Neural cell (in vitro differentiated cells): ENCODE data around the gene IL15. TPM values are rescaled to one million over a fixed set of nuclear protein-coding genes. Genes with fewer than 3 reads are reported as not detected.

Experiments
- H2AFZ ChIP-seq: fragments of 200-600, 300-800 bp; sonication (generic), shearing (Covaris generic); 2 replicates; pipeline ENCODE4 v1.6.0; 2014; ENCODE audit warnings: low read depth, mild to moderate bottlenecking, antibody characterized with exemption, low read length, moderate library complexity
- H3F3A ChIP-seq: fragments of 200-600 bp; shearing (Covaris generic); 2 replicates; pipeline ENCODE4 v1.6.1; 2016; ENCODE audit warnings: mild to moderate bottlenecking, moderate library complexity, mixed read lengths, antibody characterized with exemption, low read length; ENCODE audit not compliant: insufficient read depth, poor library complexity, severe bottlenecking
- H3K27ac ChIP-seq: fragments of 200-600, 300-800 bp; sonication (generic), shearing (Covaris generic); 2 replicates; pipeline ENCODE4 v1.5.1; 2014; ENCODE audit warnings: mild to moderate bottlenecking, low read length, moderate library complexity
- H3K27me3 ChIP-seq: fragments of 300-800, 200-600 bp; sonication (generic), shearing (Covaris generic); 2 replicates; pipeline ENCODE4 v1.6.0; 2014; ENCODE audit warnings: mild to moderate bottlenecking, low read depth, low read length, moderate library complexity; ENCODE audit not compliant: insufficient read depth
- H3K36me3 ChIP-seq: fragments of 300-800, 200-600 bp; sonication (generic), shearing (Covaris generic); 2 replicates; pipeline ENCODE4 v1.5.1; 2014; ENCODE audit warnings: mild to moderate bottlenecking, antibody characterized with exemption, low read length, moderate library complexity; ENCODE audit not compliant: insufficient read depth
- H3K4me2 ChIP-seq: fragments of 300-800, 200-600 bp; sonication (generic), shearing (Covaris generic); 2 replicates; pipeline ENCODE4 v1.6.0; 2014; ENCODE audit warnings: mild to moderate bottlenecking, low read length
- H3K4me3 ChIP-seq: fragments of 300-800, 200-600 bp; sonication (generic), shearing (Covaris generic); 2 replicates; pipeline ENCODE4 v1.5.1; 2014; ENCODE audit warnings: mild to moderate bottlenecking, low read length, moderate library complexity
- H3K79me2 ChIP-seq: fragments of 200-600 bp; shearing (Covaris generic); replicated peaks from 2 replicates; pipeline ENCODE4 v1.6.0; 2014; ENCODE audit warnings: mild to moderate bottlenecking, low read length, moderate library complexity; ENCODE audit not compliant: insufficient read depth
- H3K9ac ChIP-seq: fragments of 300-800, 200-600 bp; sonication (generic), shearing (Covaris generic); 2 replicates; pipeline ENCODE4 v1.6.1; 2016; ENCODE audit warnings: mild to moderate bottlenecking, low read length, mixed read lengths
- H3K9me2 ChIP-seq: fragments of 200-600 bp; shearing (Covaris generic); 2 replicates; pipeline ENCODE4 v1.6.1; 2016; ENCODE audit warnings: mild to moderate bottlenecking, low read length, mixed read lengths; ENCODE audit not compliant: insufficient read depth
- H3K9me3 ChIP-seq: fragments of 200-600, 300-800 bp; sonication (generic), shearing (Covaris generic); 2 replicates; pipeline ENCODE4 v1.6.1; 2016; ENCODE audit warnings: mild to moderate bottlenecking, mixed run types, low read length, moderate library complexity, mixed read lengths
- H4K20me1 ChIP-seq: fragments of 200-600 bp; shearing (Covaris generic); 2 replicates; pipeline ENCODE4 v1.6.1; 2016; ENCODE audit warnings: mild to moderate bottlenecking, mixed run types; ENCODE audit not compliant: insufficient read depth
- MXI1 ChIP-seq: fragments of 450-650 bp; conservative IDR thresholded peaks from 2 replicates; pipeline ENCODE4 v1.6.1; 2014; ENCODE audit warnings: antibody characterized with exemption, mild to moderate bottlenecking; ENCODE audit not compliant: poor library complexity, severe bottlenecking
- RAD21 ChIP-seq: fragments of 450-650 bp; conservative IDR thresholded peaks from 2 replicates; pipeline ENCODE4 v1.6.1; 2014; ENCODE audit warnings: antibody characterized with exemption, mild to moderate bottlenecking, moderate library complexity
- TAF1 ChIP-seq: IDR thresholded peaks from 2 replicates; pipeline ENCODE4 v1.6.1; 2012; ENCODE audit warnings: low read depth
- polyA plus RNA-seq: library from polyadenylated mRNA; depleted of rRNA; stranded (reverse); fragments of >200 nt; gene quantifications from 2 replicates; pipeline ENCODE4 v1.2.3, GENCODE V29; 2014
- TF ChIP-seq, protein P1 (sequence below): fragments of 450-650 bp; IDR thresholded peaks from 2 replicates; pipeline ENCODE4 v1.5.1; 2014; ENCODE audit warnings: antibody characterized with exemption, mild to moderate bottlenecking, moderate library complexity; ENCODE audit not compliant: poor library complexity, severe bottlenecking

IL15 gene
- polyA plus RNA-seq, 1 donor from 2014 or later: not detected

- Histone ChIP-seq H3K9me3 (no peaks in the 10 kb centered on the region), H3K4me2 (no peak overlapping the region), H2AFZ (no peak overlapping the region), H4K20me1 (no peaks in the 10 kb centered on the region), H3K4me3 (no peak overlapping the region), H3K27ac (no peak overlapping the region), H3K79me2 (no peaks in the 10 kb centered on the region), H3K36me3 (no peaks in the 10 kb centered on the region), H3K27me3 (no peaks in the 10 kb centered on the region), H3F3A (no peaks in the 10 kb centered on the region), H3K9ac (no peak overlapping the region), H3K9me2 (no peaks in the 10 kb centered on the region)
- no peak for TF ChIP-seq TAF1
- no peak for TF ChIP-seq MXI1
- TF ChIP-seq RAD21: no peak
- TF ChIP-seq, protein P1, sequence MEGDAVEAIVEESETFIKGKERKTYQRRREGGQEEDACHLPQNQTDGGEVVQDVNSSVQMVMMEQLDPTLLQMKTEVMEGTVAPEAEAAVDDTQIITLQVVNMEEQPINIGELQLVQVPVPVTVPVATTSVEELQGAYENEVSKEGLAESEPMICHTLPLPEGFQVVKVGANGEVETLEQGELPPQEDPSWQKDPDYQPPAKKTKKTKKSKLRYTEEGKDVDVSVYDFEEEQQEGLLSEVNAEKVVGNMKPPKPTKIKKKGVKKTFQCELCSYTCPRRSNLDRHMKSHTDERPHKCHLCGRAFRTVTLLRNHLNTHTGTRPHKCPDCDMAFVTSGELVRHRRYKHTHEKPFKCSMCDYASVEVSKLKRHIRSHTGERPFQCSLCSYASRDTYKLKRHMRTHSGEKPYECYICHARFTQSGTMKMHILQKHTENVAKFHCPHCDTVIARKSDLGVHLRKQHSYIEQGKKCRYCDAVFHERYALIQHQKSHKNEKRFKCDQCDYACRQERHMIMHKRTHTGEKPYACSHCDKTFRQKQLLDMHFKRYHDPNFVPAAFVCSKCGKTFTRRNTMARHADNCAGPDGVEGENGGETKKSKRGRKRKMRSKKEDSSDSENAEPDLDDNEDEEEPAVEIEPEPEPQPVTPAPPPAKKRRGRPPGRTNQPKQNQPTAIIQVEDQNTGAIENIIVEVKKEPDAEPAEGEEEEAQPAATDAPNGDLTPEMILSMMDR: no peak
Observed at GRCh38 chr4:141772838-141773237, 136.5 kb downstream of the IL15 start.

DNA sequence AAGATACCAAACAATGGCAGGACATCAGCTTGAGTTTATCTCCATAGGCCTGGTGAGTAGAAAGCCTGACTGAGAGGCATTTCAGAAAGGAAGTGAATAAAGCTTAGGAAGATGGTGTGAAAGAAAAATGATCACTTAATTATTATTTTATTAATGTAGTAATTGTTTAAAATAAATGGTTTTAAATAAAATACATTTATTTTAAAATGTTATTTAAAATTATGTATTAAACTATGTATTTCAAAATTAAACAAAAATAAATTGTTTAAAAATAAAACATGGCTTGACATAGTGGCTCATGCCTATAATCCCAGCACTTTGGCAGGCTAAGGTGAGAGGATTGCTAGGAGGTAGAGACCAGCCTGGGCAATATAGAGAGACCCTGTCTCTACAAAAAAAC lies 145.8 kb downstream of the IL15 start:
- H3F3A ChIP-seq: no peaks in the 10 kb centered on the region
- H3K4me3 ChIP-seq: no peak overlapping the region
- H3K27me3 ChIP-seq: no peaks in the 10 kb centered on the region
- H3K9me2 ChIP-seq: no peaks in the 10 kb centered on the region
- H3K9ac ChIP-seq: no peak overlapping the region
- no peaks in the 10 kb centered on the region for H4K20me1 ChIP-seq
- no peaks in the 10 kb centered on the region for H3K9me3 ChIP-seq
- no peak overlapping the region for H2AFZ ChIP-seq
- H3K79me2 ChIP-seq: no peaks in the 10 kb centered on the region
- no peaks in the 10 kb centered on the region for H3K36me3 ChIP-seq
- no peak overlapping the region for H3K4me2 ChIP-seq
- no peak overlapping the region for H3K27ac ChIP-seq
- TF ChIP-seq RAD21: no peak
- no peak for TF ChIP-seq TAF1
